Ovary (tissue), 9 donors: ENCODE data around the gene KDM2B. TPM values are rescaled to one million over a fixed set of nuclear protein-coding genes. Genes with fewer than 3 reads are reported as not detected.

Source experiments
- DNase-seq, 5 donors: peaks; one replicate each; pipeline ENCODE4 v3.0.0-alpha.2; 2019 to 2020
- H3K27ac ChIP-seq, 2 donors: fragments of 200-600 bp; one replicate each; pipeline versions ENCODE4 v1.5.1 to v1.8.0; 2019 to 2022
- H3K27me3 ChIP-seq: fragments of 200-600 bp; one replicate; pipeline ENCODE4 v1.8.0; 2022
- H3K36me3 ChIP-seq: fragments of 200-600 bp; sonication (generic); one replicate; pipeline ENCODE4 v1.5.1; 2019
- H3K4me1 ChIP-seq: one replicate; pipeline ENCODE4 v1.8.1; 2013; ENCODE audit warnings: mild to moderate bottlenecking, moderate library complexity; ENCODE audit not compliant: insufficient read depth
- H3K4me3 ChIP-seq: fragments of 200-600 bp; sonication (generic); one replicate; pipeline ENCODE4 v1.5.1; 2017
- H3K9me3 ChIP-seq, 2 donors: fragments of 200-600 bp in 1 of 2; sonication (generic) in 1 of 2; one replicate each; pipeline versions ENCODE4 v1.5.1 to v1.8.1; 2013 to 2019; ENCODE audit warnings: mild to moderate bottlenecking in 1 of 2, moderate library complexity in 1 of 2
- EP300 ChIP-seq: sonication (generic); formaldehyde crosslinking; IDR thresholded peaks from one replicate; pipeline ENCODE4 v1.6.1; 2017; ENCODE audit warnings: antibody characterized with exemption
- POLR2A ChIP-seq: fragments of 450-650 bp; IDR thresholded peaks from one replicate; pipeline ENCODE4 v1.6.1; 2017; ENCODE audit warnings: antibody characterized with exemption, mild to moderate bottlenecking, moderate library complexity
- WGBS, 3 donors: extraction: QIAGEN DNeasy Blood & Tissue Kit in 1 of 3; methylation state at CpG; one replicate each; pipeline versions ENCODE4 v1.1.5 to v1.1.7; 2013 to 2017; 5-methylcytosine and 5-hydroxymethylcytosine counted together
- intact Hi-C, 4 donors: fragments of 100-400 bp; cut with DNase I; formaldehyde crosslinking; loops; one replicate each; pipeline versions ENCODE4 v1.11.0 to v1.15.1; 2022 to 2023
- polyA plus RNA-seq, 2 donors: library from polyadenylated mRNA; stranded (reverse); fragments of 200-250 nt in 1 of 2; fragments of 350-450 nt in 1 of 2; fragmentation: Illumina TruSeq in 1 of 2; extraction: RNeasy Lipid Tissue Mini Kit (QIAGEN cat#74804) in 1 of 2; gene quantifications; one replicate each; pipeline ENCODE4 v1.2.3, GENCODE V29; 2013 to 2014
- total RNA-seq, 7 donors: library from RNA; depleted of rRNA in 2 of 7; stranded (reverse); fragments of >200 nt in 2 of 7; fragmentation: NEBNext Ultra II Directional in 3 of 7; extraction: Animal tissue kit (Norgen Biotek cat#: 25700) in 3 of 7; gene quantifications; one replicate each; pipeline versions ENCODE4 v1.1.0 to v1.2.4, GENCODE V29; 2016 to 2023
- TF ChIP-seq, protein P1 (sequence below), 3 donors: fragments of 450-650 bp in 2 of 3; fragments of 200-600 bp in 1 of 3; IDR thresholded peaks; one replicate each; pipeline versions ENCODE4 v1.5.1 to v1.8.0; 2016 to 2022; ENCODE audit warnings: antibody characterized with exemption in 3 of 3, mild to moderate bottlenecking in 1 of 3
- donor health status: DM: no; HTN: no; CAD: no; lungs with moderate emphysema.
- donor health status: DM: no; HTN: no; CAD: no.
- donor health status: Bipolar disorder and iron deficiency.
- donor health status: DM: yes; HTN: yes; CAD: no.
- donor health status: DM: no; HTN: no; CAD: no.
- donor health status: DM: yes; HTN: yes; CAD: no.

The KDM2B gene
- total and polyA plus RNA-seq, 9 donors, result 13.2 to 33.6 (median 23.4) TPM

DNA sequence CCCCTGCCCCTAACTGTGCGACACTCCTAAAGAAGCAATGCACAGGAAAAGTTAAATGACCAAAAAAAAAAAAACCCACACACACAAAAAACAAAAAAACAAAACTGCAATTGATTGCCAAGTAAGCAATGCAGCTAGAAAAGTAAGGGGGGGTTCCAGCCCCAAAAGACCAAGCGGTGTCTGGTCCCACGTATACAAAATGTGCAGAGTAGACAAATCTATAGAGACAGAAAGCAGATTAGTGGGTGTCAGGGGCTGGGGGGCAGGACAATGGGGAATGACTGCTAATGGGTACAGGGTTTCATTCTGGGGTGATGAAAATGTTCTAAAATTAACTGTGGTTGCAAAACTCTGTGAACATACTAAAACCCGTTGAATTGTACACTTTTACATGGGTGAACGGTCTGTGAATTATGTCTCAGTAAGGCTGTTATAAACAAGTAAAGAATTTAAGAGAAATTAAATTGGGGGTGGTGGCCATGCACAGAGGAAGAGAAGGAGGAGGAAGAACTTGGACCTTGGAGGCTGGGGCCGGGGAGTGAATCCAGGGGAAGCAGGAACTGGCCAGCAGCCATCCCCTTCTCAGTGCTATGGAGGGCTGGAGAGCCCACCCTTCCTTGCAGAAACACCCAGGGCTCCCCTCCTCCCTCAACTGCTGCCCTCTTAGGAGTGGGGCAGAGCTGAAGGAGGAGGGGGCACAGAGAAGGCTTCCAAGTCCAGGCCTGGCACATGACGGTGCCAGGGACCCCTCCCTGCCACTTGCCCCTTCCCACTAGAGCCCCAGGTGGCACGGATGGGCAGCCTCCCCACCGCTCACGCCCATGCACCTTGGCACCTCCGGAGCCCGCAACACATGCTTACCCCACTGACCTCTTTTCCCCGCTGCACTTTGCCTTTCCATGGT, 45.4 kb downstream of the KDM2B start:
- Histone ChIP-seq H3K4me1 (peaks cover 25% of the 10 kb centered on the region), H3K36me3 (no peaks in the 10 kb centered on the region), H3K9me3 (no peaks in the 10 kb centered on the region), H3K27me3 (no peaks in the 10 kb centered on the region), H3K27ac (peak overlapping the region; percentile 78 to 83), H3K4me3 (peak overlapping the region; percentile 54)
- DNase-seq, result peak in 3 of 5 donors; percentile 35 to 53 (median 36)
- WGBS, 3 donors, result 16 to 20% (median 18%) methylated on average over 13 of the region's 13 CpGs
- TF ChIP-seq EP300 (no peak), POLR2A (no peak)
- TF ChIP-seq, protein P1, sequence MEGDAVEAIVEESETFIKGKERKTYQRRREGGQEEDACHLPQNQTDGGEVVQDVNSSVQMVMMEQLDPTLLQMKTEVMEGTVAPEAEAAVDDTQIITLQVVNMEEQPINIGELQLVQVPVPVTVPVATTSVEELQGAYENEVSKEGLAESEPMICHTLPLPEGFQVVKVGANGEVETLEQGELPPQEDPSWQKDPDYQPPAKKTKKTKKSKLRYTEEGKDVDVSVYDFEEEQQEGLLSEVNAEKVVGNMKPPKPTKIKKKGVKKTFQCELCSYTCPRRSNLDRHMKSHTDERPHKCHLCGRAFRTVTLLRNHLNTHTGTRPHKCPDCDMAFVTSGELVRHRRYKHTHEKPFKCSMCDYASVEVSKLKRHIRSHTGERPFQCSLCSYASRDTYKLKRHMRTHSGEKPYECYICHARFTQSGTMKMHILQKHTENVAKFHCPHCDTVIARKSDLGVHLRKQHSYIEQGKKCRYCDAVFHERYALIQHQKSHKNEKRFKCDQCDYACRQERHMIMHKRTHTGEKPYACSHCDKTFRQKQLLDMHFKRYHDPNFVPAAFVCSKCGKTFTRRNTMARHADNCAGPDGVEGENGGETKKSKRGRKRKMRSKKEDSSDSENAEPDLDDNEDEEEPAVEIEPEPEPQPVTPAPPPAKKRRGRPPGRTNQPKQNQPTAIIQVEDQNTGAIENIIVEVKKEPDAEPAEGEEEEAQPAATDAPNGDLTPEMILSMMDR (IDR thresholded peaks at IDR 0.05), result no peak
- intact Hi-C loops, result loop anchor here in 1 of 4 donors (10.0 kb wide), 1 partner anchor 89 kb away; the partner anchor contains the start of gene ORAI1

- no peaks in the 10 kb centered on the region for H3K36me3 ChIP-seq
- intact Hi-C loops, result loop anchor here in 1 of 4 donors (10.0 kb wide), 1 partner anchor 90 kb away; the partner anchor contains the start of gene ORAI1
- TF ChIP-seq, protein P1 (IDR thresholded peaks at IDR 0.05), result no peak
- TF ChIP-seq EP300, result no peak
- TF ChIP-seq POLR2A, result no peak
- WGBS, 3 donors, result 76 to 82% (median 76%) methylated on average over 14 of the region's 14 CpGs
- H3K9me3 ChIP-seq, result no peaks in the 10 kb centered on the region
- DNase-seq, result no peak
- H3K27me3 ChIP-seq, result no peaks in the 10 kb centered on the region
- H3K4me1 ChIP-seq, result peaks cover 26% of the 10 kb centered on the region
- no peak overlapping the region for H3K4me3 ChIP-seq
- H3K27ac ChIP-seq, result no peak overlapping the region
Measured at GRCh38 chr12:121534495-121535148, 46.2 kb downstream of the KDM2B start.

GRCh38 chr12:121533394-121534090, 47.3 kb downstream of the KDM2B start:
- Histone ChIP-seq H3K9me3 (no peaks in the 10 kb centered on the region), H3K36me3 (no peaks in the 10 kb centered on the region), H3K27ac (peak overlapping the region; percentile 4 to 75), H3K4me1 (peaks cover 26% of the 10 kb centered on the region), H3K4me3 (no peak overlapping the region), H3K27me3 (no peaks in the 10 kb centered on the region)
- intact Hi-C loops, result loop anchor here in 1 of 4 donors (10.0 kb wide), 1 partner anchor 91 kb away; the partner anchor contains the start of gene ORAI1
- TF ChIP-seq EP300 (no peak), POLR2A (no peak)
- TF ChIP-seq, protein P1 (IDR thresholded peaks at IDR 0.05), result no peak
- peak in 4 of 5 donors; percentile 41 to 64 (median 52) for DNase-seq
- WGBS, 3 donors, result 20 to 27% (median 23%) methylated on average over 17 of the region's 17 CpGs
